Stimulated activated memory B cell treated with anti-CD40 and anti-IgM and Interleukin-4, amounts not matched to agents 10 μg/mL and 1 μg/mL and 100 μg/mL, for 72 hours (primary cell): ENCODE results near the gene VPREB3.
A peak's percentile ranks its signal among the peaks of the same experiment; 100 is the strongest.

Experiments used
- ATAC-seq: fragments of 150-1000 bp; cut with Tn5 transposase; 2 replicates; pipeline ENCODE4 v1.10.0; 2021
- H3K27ac Mint-ChIP-seq: one replicate; pipeline ENCODE4 v1.8.0; 2022; ENCODE audit warnings: mild to moderate bottlenecking, mixed read lengths
- H3K27me3 Mint-ChIP-seq: one replicate; pipeline ENCODE4 v1.8.0; 2022; ENCODE audit warnings: mixed read lengths
- H3K36me3 Mint-ChIP-seq: one replicate; pipeline ENCODE4 v1.8.0; 2022; ENCODE audit warnings: mixed read lengths
- H3K4me1 Mint-ChIP-seq: one replicate; pipeline ENCODE4 v1.8.0; 2022; ENCODE audit warnings: mixed read lengths
- H3K4me3 Mint-ChIP-seq: one replicate; pipeline ENCODE4 v1.8.0; 2022; ENCODE audit warnings: mild to moderate bottlenecking, moderate library complexity, mixed read lengths
- H3K9me3 Mint-ChIP-seq: one replicate; pipeline ENCODE4 v1.8.0; 2022; ENCODE audit warnings: mixed read lengths

Gene VPREB3

GRCh38 chr22:23786752-23787599 lies 32.8 kb upstream of the VPREB3 start, which contains the start of gene SMARCB1:
TSS of gene SMARCB1 (plus strand) at chr22:23786966. CDS start at chr22:23787170, 204 bp downstream.
- Mint-ChIP-seq H3K27me3 (no peaks in the 10 kb centered on the region), H3K4me1 (peaks cover 28% of the 10 kb centered on the region), H3K9me3 (no peaks in the 10 kb centered on the region), H3K4me3 (peak within 1 kb of the TSS; percentile 87), H3K36me3 (peaks cover 10% of the 10 kb centered on the region), H3K27ac (peak within 1 kb of the TSS; percentile 86)
- ATAC-seq, result peak; percentile 91

GRCh38 chr22:23786261-23786710 lies 32.1 kb upstream of the VPREB3 start:
- Mint-ChIP-seq H3K27ac (peak overlapping the region; percentile 86), H3K9me3 (no peaks in the 10 kb centered on the region), H3K36me3 (peaks cover 8% of the 10 kb centered on the region), H3K27me3 (no peaks in the 10 kb centered on the region), H3K4me1 (peaks cover 28% of the 10 kb centered on the region), H3K4me3 (peak overlapping the region; percentile 87)
- ATAC-seq, result no peak

- Mint-ChIP-seq H3K27me3 (no peaks in the 10 kb centered on the region), H3K4me1 (peaks cover 24% of the 10 kb centered on the region), H3K36me3 (no peaks in the 10 kb centered on the region), H3K27ac (no peak overlapping the region), H3K9me3 (no peaks in the 10 kb centered on the region), H3K4me3 (no peak overlapping the region)
- no peak for ATAC-seq
Measured at GRCh38 chr22:23784215-23784732, 30.0 kb upstream of the VPREB3 start.

GRCh38 chr22:23783265-23784150 lies 29.3 kb upstream of the VPREB3 start:
- H3K9me3 Mint-ChIP-seq, result no peaks in the 10 kb centered on the region
- H3K27me3 Mint-ChIP-seq, result no peaks in the 10 kb centered on the region
- ATAC-seq, result no peak
- no peak overlapping the region for H3K4me3 Mint-ChIP-seq
- peaks cover 16% of the 10 kb centered on the region for H3K4me1 Mint-ChIP-seq
- H3K27ac Mint-ChIP-seq, result no peak overlapping the region
- no peaks in the 10 kb centered on the region for H3K36me3 Mint-ChIP-seq

- Mint-ChIP-seq H3K9me3 (no peaks in the 10 kb centered on the region), H3K4me1 (peaks cover 12% of the 10 kb centered on the region), H3K36me3 (no peaks in the 10 kb centered on the region), H3K27me3 (no peaks in the 10 kb centered on the region), H3K27ac (peak overlapping the region; percentile 40), H3K4me3 (no peak overlapping the region)
- no peak for ATAC-seq
Measured at GRCh38 chr22:23782703-23783102, 28.5 kb upstream of the VPREB3 start.

- Mint-ChIP-seq H3K4me1 (peaks cover 12% of the 10 kb centered on the region), H3K9me3 (no peaks in the 10 kb centered on the region), H3K4me3 (no peak overlapping the region), H3K27ac (peak overlapping the region; percentile 40), H3K27me3 (no peaks in the 10 kb centered on the region), H3K36me3 (no peaks in the 10 kb centered on the region)
- ATAC-seq, result no peak
Measured at GRCh38 chr22:23782252-23782651, 28.0 kb upstream of the VPREB3 start.

GRCh38 chr22:23781511-23782183 lies 27.4 kb upstream of the VPREB3 start:
- H3K36me3 Mint-ChIP-seq, result no peaks in the 10 kb centered on the region
- ATAC-seq, result no peak
- H3K4me3 Mint-ChIP-seq, result no peak overlapping the region
- no peaks in the 10 kb centered on the region for H3K27me3 Mint-ChIP-seq
- H3K9me3 Mint-ChIP-seq, result no peaks in the 10 kb centered on the region
- H3K4me1 Mint-ChIP-seq, result peaks cover 10% of the 10 kb centered on the region
- H3K27ac Mint-ChIP-seq, result no peak overlapping the region

- Mint-ChIP-seq H3K4me1 (peaks cover 5% of the 10 kb centered on the region), H3K4me3 (no peak overlapping the region), H3K27me3 (no peaks in the 10 kb centered on the region), H3K36me3 (no peaks in the 10 kb centered on the region), H3K27ac (no peak overlapping the region), H3K9me3 (no peaks in the 10 kb centered on the region)
- ATAC-seq, result no peak
Measured at GRCh38 chr22:23781065-23781464, 26.8 kb upstream of the VPREB3 start.

GRCh38 chr22:23780146-23780748 lies 26.0 kb upstream of the VPREB3 start:
- Mint-ChIP-seq H3K36me3 (no peaks in the 10 kb centered on the region), H3K27me3 (no peaks in the 10 kb centered on the region)
- no peak for ATAC-seq

GRCh38 chr22:23779731-23780130 lies 25.5 kb upstream of the VPREB3 start:
- no peak overlapping the region for H3K27ac Mint-ChIP-seq
- no peaks in the 10 kb centered on the region for H3K9me3 Mint-ChIP-seq
- no peak for ATAC-seq
- no peaks in the 10 kb centered on the region for H3K27me3 Mint-ChIP-seq
- H3K4me1 Mint-ChIP-seq, result peaks cover 7% of the 10 kb centered on the region
- no peaks in the 10 kb centered on the region for H3K36me3 Mint-ChIP-seq
- no peak overlapping the region for H3K4me3 Mint-ChIP-seq

More at GRCh38 chr22:23780146-23780748, 26.0 kb upstream of the VPREB3 start:
- Mint-ChIP-seq H3K27ac (no peak overlapping the region), H3K9me3 (no peaks in the 10 kb centered on the region), H3K4me1 (peaks cover 5% of the 10 kb centered on the region), H3K4me3 (no peak overlapping the region)

- no peak for ATAC-seq
- Mint-ChIP-seq H3K4me3 (no peak overlapping the region), H3K27me3 (no peaks in the 10 kb centered on the region)
Measured at GRCh38 chr22:23779083-23779482, 24.9 kb upstream of the VPREB3 start.

GRCh38 chr22:23778577-23778900 lies 24.3 kb upstream of the VPREB3 start:
- no peak for ATAC-seq
- H3K27ac Mint-ChIP-seq, result no peak overlapping the region
- H3K27me3 Mint-ChIP-seq, result no peaks in the 10 kb centered on the region
- no peaks in the 10 kb centered on the region for H3K9me3 Mint-ChIP-seq
- H3K4me3 Mint-ChIP-seq, result no peak overlapping the region
- no peaks in the 10 kb centered on the region for H3K36me3 Mint-ChIP-seq
- H3K4me1 Mint-ChIP-seq, result peaks cover 16% of the 10 kb centered on the region

More at GRCh38 chr22:23779083-23779482, 24.9 kb upstream of the VPREB3 start:
- H3K36me3 Mint-ChIP-seq, result no peaks in the 10 kb centered on the region
- H3K4me1 Mint-ChIP-seq, result peaks cover 14% of the 10 kb centered on the region
- H3K9me3 Mint-ChIP-seq, result no peaks in the 10 kb centered on the region
- H3K27ac Mint-ChIP-seq, result no peak overlapping the region

- H3K27ac Mint-ChIP-seq, result no peak overlapping the region
- H3K9me3 Mint-ChIP-seq, result no peaks in the 10 kb centered on the region
- no peaks in the 10 kb centered on the region for H3K36me3 Mint-ChIP-seq
- ATAC-seq, result no peak
- H3K27me3 Mint-ChIP-seq, result no peaks in the 10 kb centered on the region
- no peak overlapping the region for H3K4me3 Mint-ChIP-seq
- H3K4me1 Mint-ChIP-seq, result peaks cover 22% of the 10 kb centered on the region
Measured at GRCh38 chr22:23777776-23778576, 23.8 kb upstream of the VPREB3 start.
